Measurements from ENCODE around the gene TMEM39B. TPM values are rescaled to one million over a fixed set of nuclear protein-coding genes. Genes with fewer than 3 reads are reported as not detected.
"Not testable (repeated sequence)": the region's sequence is repeated elsewhere in the genome, so short reads cannot be mapped to it uniquely, and the experiment has no call there.

The TMEM39B gene
- polyA plus RNA-seq, 1 donor, result 13.5 TPM

GRCh38 chr1:32111789-32112188 lies 39.0 kb downstream of the TMEM39B start:
- DNase-seq (ENCODE audit: low read depth), result no peak

- DNase-seq (ENCODE audit: low read depth), result no peak
Observed at GRCh38 chr1:32112806-32113375, 40.2 kb downstream of the TMEM39B start.

DNA sequence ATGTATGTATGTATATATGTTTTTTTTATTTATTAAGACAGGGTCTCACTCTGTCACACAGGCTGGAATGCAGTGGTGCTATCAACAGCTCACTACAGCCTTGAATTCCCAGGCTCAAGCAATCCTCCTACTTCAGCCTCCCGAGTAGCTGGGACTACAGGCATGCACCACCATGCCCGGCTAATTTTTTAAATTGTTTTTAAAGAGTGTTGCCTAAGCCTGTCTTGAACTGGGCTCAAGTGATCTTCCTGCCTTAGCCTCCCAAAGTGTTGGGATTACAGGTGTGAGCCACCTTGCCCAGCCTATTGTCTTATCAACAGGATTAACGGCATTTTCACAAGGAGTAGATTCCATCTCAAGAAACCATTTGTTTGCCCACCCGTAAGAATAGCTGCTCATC lies 40.7 kb downstream of the TMEM39B start:
- DNase-seq (ENCODE audit: low read depth), result not testable (repeated sequence)

DNA sequence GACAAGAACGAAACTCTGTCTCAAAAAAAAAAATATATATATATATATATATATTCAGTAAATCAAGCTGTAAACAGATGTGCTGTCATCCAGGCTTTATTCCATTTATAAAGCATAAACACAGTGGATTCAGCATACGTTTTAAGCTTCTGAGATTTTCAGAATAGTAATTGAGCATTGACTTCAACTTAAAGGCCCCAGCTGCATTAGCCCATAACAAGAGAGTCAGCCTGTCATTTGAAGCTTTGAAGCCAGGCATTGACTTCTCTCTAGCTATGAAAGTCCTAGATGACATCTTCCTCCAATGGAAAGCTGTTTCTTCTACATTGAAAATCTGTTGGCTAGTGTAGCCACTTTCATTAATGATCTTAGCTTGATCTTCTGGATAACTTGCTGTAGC lies 41.7 kb downstream of the TMEM39B start:
- DNase-seq (ENCODE audit: low read depth), result no peak

DNA sequence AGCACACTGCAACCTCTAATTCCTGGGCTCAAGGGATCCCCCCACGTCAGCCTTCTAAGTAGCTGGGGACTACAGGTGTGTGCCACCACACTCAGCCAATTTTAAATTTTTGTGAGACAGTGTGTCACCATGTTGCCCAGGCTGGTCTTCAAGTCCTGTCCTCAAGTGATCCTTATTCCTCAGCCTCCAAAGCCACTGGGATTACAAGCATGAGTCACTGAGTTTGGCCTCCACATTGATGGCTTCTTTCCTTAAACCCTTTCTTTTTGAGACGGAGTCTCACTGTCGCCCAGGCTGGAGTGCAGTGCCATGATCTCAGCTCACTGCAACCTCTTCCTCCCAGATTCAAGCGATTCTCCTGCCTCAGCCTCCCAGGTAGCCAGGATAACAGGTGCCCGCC lies 42.8 kb downstream of the TMEM39B start:
- no peak for DNase-seq (ENCODE audit: low read depth)

GRCh38 chr1:32116531-32116930 lies 43.8 kb downstream of the TMEM39B start:
- DNase-seq (ENCODE audit: low read depth), result no peak

- no peak for DNase-seq (ENCODE audit: low read depth)
Observed at GRCh38 chr1:32122151-32122550, 49.4 kb downstream of the TMEM39B start.

GRCh38 chr1:32123361-32123760 lies 50.6 kb downstream of the TMEM39B start:
- DNase-seq (ENCODE audit: low read depth), result not testable (repeated sequence)

DNA sequence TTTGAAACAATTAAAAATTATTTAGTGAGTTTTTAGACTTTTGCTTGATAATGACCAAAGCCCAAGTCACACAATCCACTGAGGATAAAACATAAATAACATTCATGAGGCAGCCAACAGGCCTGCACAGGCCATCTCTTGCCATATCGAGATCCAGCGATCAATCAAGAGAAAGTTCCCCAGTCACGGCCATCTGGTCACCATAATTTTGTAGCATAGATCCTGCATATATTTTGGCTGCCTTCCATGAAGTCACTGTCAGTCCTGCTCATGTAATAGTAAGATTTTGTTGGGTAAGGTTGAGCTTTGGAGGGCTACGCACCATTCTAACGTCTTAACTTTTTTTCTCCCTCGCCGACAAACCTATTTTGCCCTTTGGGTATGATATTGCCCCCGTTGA lies 52.6 kb downstream of the TMEM39B start:
- DNase-seq (ENCODE audit: low read depth), result no peak

DNA sequence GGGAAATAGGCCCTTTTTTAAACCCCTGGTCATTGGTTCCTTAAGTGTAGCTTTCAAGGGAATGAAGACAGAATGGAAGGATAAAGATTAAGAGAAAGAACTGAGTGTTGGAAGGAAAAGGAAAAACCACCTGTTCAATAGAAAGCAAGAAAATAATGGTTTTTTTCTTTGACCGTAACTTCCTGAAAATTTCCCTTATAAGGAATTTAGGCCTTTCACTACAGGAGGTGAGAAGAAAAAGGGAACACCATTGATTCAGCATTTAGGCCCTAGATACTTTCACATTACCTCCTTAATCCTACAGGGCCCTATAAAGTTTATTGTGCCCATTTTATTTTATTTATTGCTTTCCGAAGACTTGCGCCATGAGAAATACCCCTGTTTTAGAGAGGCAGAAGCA lies 54.0 kb downstream of the TMEM39B start:
- DNase-seq (ENCODE audit: low read depth), result no peak

DNA sequence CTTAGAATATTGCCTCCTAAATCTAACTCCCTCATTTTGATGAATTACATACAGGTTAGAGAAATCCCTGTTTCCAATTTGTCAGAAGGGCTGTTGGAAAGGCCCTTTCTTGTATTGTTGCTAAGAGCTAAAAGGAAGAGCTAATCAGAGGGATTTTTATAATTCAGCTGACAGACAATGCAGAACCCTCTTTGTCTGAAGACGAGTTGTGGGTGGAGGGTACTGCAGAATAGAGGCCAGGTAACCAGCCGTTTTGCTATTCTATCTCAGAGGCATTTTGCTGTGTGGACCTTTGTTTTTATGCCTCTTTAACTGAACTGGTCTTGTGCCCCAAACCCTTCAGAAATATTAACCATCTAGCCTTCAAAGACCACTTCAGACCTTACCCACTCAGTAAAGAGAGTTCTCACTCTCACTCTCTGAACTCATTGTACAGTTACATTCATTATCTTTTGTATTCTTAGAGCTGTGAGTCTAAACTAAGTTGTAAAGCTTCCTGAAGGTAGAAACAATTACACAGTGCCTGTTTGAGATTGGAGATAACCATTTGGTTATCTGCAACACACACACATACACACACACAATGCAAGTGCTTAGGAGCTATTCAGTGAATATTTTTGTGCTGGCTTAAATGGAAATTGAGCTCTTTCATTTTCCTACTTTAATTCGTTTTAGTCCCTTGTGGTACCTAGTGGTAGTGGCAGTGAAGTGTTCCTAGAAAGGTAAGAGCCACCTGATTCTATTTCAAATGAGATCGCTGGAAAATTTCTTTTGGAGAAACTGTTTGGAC lies 54.9 kb downstream of the TMEM39B start:
- no peak for DNase-seq (ENCODE audit: low read depth)

GRCh38 chr1:32128479-32128878 lies 55.7 kb downstream of the TMEM39B start:
- no peak for DNase-seq (ENCODE audit: low read depth)

GRCh38 chr1:32128964-32129363 lies 56.2 kb downstream of the TMEM39B start:
- DNase-seq (ENCODE audit: low read depth), result no peak

DNA sequence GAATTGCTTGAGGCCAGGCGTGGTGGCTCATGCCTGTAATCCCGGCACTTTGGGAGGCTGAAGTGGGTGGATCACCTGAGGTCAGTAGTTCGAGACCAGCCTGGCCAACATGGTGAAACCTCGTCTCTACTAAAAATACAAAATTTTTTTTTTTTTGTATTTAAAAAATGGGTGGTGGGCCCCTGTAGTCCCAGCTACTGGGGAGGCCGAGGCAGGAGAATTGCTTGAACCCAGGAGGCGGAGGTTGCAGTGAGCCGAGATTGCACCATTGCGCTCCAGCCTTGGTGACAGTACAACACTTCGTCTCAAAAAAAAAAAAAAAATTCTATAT lies 61.2 kb downstream of the TMEM39B start:
- not testable (repeated sequence) for DNase-seq (ENCODE audit: low read depth)

GRCh38 chr1:32137111-32137510 lies 64.4 kb downstream of the TMEM39B start:
- DNase-seq (ENCODE audit: low read depth), result no peak

- DNase-seq (ENCODE audit: low read depth), result no peak
Observed at GRCh38 chr1:32138965-32139364, 66.2 kb downstream of the TMEM39B start.

- DNase-seq (ENCODE audit: low read depth), result peak; percentile 96
Observed at GRCh38 chr1:32142446-32143301, 69.9 kb downstream of the TMEM39B start.

GRCh38 chr1:32143302-32143695 lies 70.6 kb downstream of the TMEM39B start:
- not testable (repeated sequence) for DNase-seq (ENCODE audit: low read depth)

- no peak for DNase-seq (ENCODE audit: low read depth)
Observed at GRCh38 chr1:32144033-32144432, 71.3 kb downstream of the TMEM39B start.

DNA sequence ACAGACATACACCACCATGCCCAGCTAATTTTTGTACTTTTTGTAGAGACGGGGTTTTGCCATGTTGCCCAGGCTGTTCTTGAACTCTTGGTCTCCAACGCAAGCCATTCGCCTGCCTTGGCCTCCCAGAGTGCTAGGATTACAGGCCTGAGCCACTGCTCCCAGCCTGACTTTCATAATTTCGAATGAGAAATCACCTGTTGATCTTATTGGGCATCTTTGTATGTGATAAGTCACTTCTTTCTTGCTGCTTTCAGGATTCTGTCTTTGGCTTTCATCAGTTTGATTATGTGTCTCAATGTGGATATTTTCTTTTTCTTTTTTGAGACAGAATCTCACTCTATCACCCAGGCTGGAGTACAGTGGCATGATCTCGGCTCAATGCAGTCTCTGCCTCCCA lies 75.1 kb downstream of the TMEM39B start:
- not testable (repeated sequence) for DNase-seq (ENCODE audit: low read depth)

- DNase-seq (ENCODE audit: low read depth), result no peak
Observed at GRCh38 chr1:32150847-32151246, 78.1 kb downstream of the TMEM39B start.

DNA sequence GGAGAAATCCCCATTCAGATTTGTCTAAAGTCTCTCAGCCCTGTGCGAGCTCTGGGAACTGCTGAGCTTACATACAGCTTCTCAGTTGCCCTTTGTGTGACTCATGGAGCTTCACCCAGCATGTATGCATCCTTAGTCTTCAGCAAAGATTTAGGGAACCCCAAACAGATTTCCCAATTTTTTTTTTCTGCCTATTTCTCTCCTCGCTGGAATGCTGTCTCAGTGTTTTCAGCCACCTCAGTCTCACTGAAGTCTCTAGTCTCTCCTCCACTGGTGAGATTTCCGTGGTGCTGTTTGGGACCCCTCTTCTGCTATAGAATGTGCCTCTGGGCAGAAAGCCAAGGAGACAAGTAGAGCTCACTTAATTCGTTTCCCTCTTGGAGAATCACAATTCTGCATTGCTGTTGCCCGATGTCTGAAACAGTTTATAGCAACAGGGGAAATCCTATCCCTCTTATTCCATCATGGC lies 78.6 kb downstream of the TMEM39B start:
- peak; percentile 50 for DNase-seq (ENCODE audit: low read depth)
